GM18505 (cell line): ENCODE measurements around the gene OR13C8.
"Not testable (repeated sequence)": the region's sequence is repeated elsewhere in the genome, so short reads cannot be mapped to it uniquely, and the experiment has no call there.

Experiments used
- ATAC-seq: cut with Tn5 transposase; IDR thresholded peaks from one replicate; pipeline ENCODE4 v1.9.1; 2021; ENCODE audit not compliant: unreplicated experiment
- POLR2A ChIP-seq: IDR thresholded peaks from 4 replicates; pipeline ENCODE4 v1.6.1; 2011; ENCODE audit warnings: borderline replicate concordance; ENCODE audit not compliant: insufficient read depth, insufficient read length; ENCODE audit errors: extremely low read depth

Gene OR13C8

GRCh38 chr9:104604801-104605200, 35.8 kb downstream of the OR13C8 start:
- ATAC-seq, result no peak

GRCh38 chr9:104605527-104605926, 36.6 kb downstream of the OR13C8 start, which contains the start of gene OR13C2:
Gene OR13C2 (minus strand): TSS chr9:104605627. CDS start chr9:104605627, 0 bp downstream.
- not testable (repeated sequence) for ATAC-seq

More at GRCh38 chr9:104604801-104605200, 35.8 kb downstream of the OR13C8 start:
- no peak for TF ChIP-seq POLR2A

GRCh38 chr9:104606152-104606551, 37.2 kb downstream of the OR13C8 start:
- no peak for ATAC-seq
- no peak for TF ChIP-seq POLR2A

GRCh38 chr9:104608336-104608735, 39.4 kb downstream of the OR13C8 start:
- TF ChIP-seq POLR2A, result no peak
- ATAC-seq, result no peak

GRCh38 chr9:104611213-104611612, 42.2 kb downstream of the OR13C8 start:
- ATAC-seq, result no peak
- TF ChIP-seq POLR2A, result no peak

GRCh38 chr9:104617418-104617817, 48.5 kb downstream of the OR13C8 start:
- no peak for TF ChIP-seq POLR2A
- no peak for ATAC-seq

GRCh38 chr9:104618104-104618503, 49.1 kb downstream of the OR13C8 start, which contains the start of gene OR13C9:
Gene OR13C9 (minus strand): TSS chr9:104618204. CDS start chr9:104618204, 0 bp downstream.
- no peak for TF ChIP-seq POLR2A
- ATAC-seq, result no peak
